SU-DHL-6 (cell line): ENCODE data around the gene SNRPE.

Source experiments
- CTCF ChIP-seq: fragments of 200-600 bp; sonication (generic); IDR thresholded peaks from one replicate; pipeline ENCODE4 v1.5.1; 2017; ENCODE audit warnings: antibody characterized with exemption, mild to moderate bottlenecking, low read length, moderate library complexity; ENCODE audit not compliant: insufficient read depth, poor library complexity, severe bottlenecking
- EZH2phosphoT487 ChIP-seq: fragments of 200-600 bp; sonication (generic), shearing (Covaris generic); conservative IDR thresholded peaks from 2 replicates; pipeline ENCODE4 v1.6.1; 2018; ENCODE audit warnings: mild to moderate bottlenecking, antibody characterized with exemption, low read length, moderate library complexity, mixed read lengths

- no peak for TF ChIP-seq EZH2phosphoT487
- TF ChIP-seq CTCF = no peak
Measured at GRCh38 chr1:203899353-203899716, 37.9 kb downstream of the SNRPE start.
